H9 (cell line): Measurements from ENCODE around the gene RGP1. TPM values are rescaled to one million over a fixed set of nuclear protein-coding genes. Genes with fewer than 3 reads are reported as not detected.

ENCODE experiments used
- DNase-seq: peaks from one replicate; pipeline ENCODE4 v3.0.0-alpha.2; 2017
- H2AFZ ChIP-seq: one replicate; pipeline ENCODE4 v1.6.1; 2013; ENCODE audit warnings: mild to moderate bottlenecking, low read length, control low read depth, moderate library complexity
- H2AK5ac ChIP-seq: 2 replicates; pipeline ENCODE4 v1.6.1; 2013; ENCODE audit warnings: low read length, control low read depth, mixed read lengths; ENCODE audit not compliant: insufficient read length
- H2BK120ac ChIP-seq: one replicate; pipeline ENCODE4 v1.6.1; 2013; ENCODE audit warnings: low read depth, mild to moderate bottlenecking, low read length, control low read depth, inconsistent platforms; ENCODE audit not compliant: poor library complexity, severe bottlenecking
- H2BK12ac ChIP-seq: 2 replicates; pipeline ENCODE4 v1.6.1; 2013; ENCODE audit warnings: low read length, control low read depth, mixed read lengths, low read depth; ENCODE audit not compliant: insufficient read length
- H2BK15ac ChIP-seq: 2 replicates; pipeline ENCODE4 v1.6.1; 2013; ENCODE audit warnings: low read depth, low read length, control low read depth
- H2BK20ac ChIP-seq: one replicate; pipeline ENCODE4 v1.6.1; 2013; ENCODE audit warnings: low read depth, mild to moderate bottlenecking, low read length, control low read depth, inconsistent platforms; ENCODE audit not compliant: poor library complexity, severe bottlenecking
- H2BK5ac ChIP-seq: 2 replicates; pipeline ENCODE4 v1.6.1; 2013; ENCODE audit warnings: low read length, control low read depth, mixed read lengths; ENCODE audit not compliant: insufficient read length
- H3K14ac ChIP-seq: 2 replicates; pipeline ENCODE4 v1.6.1; 2013; ENCODE audit warnings: low read length, control low read depth; ENCODE audit not compliant: insufficient read depth
- H3K18ac ChIP-seq: 2 replicates; pipeline ENCODE4 v1.6.1; 2013; ENCODE audit warnings: low read depth, mild to moderate bottlenecking, mixed read lengths, low read length, control low read depth; ENCODE audit not compliant: insufficient read length
- H3K23ac ChIP-seq: 2 replicates; pipeline ENCODE4 v1.6.1; 2013; ENCODE audit warnings: low read length, control low read depth, mixed read lengths, low read depth; ENCODE audit not compliant: insufficient read length
- H3K23me2 ChIP-seq: 2 replicates; pipeline ENCODE4 v1.6.1; 2013; ENCODE audit warnings: low read depth, mild to moderate bottlenecking, mixed read lengths, low read length, control low read depth; ENCODE audit not compliant: insufficient read length, poor library complexity, severe bottlenecking
- H3K27ac ChIP-seq: 2 replicates; pipeline ENCODE4 v1.5.1; 2013; ENCODE audit warnings: low read length, control low read depth, mixed read lengths, low read depth; ENCODE audit not compliant: insufficient read length
- H3K27me3 ChIP-seq: 2 replicates; pipeline ENCODE4 v1.6.1; 2013; ENCODE audit warnings: low read length, control low read depth, inconsistent platforms; ENCODE audit not compliant: insufficient read depth
- H3K4ac ChIP-seq: 2 replicates; pipeline ENCODE4 v1.6.1; 2013; ENCODE audit warnings: low read depth, mild to moderate bottlenecking, control low read depth, inconsistent platforms, low read length, moderate library complexity
- H3K4me1 ChIP-seq: 2 replicates; pipeline ENCODE4 v1.6.1; 2013; ENCODE audit warnings: low read length, control low read depth, inconsistent platforms; ENCODE audit not compliant: insufficient read depth
- H3K4me2 ChIP-seq: 2 replicates; pipeline ENCODE4 v1.6.1; 2013; ENCODE audit warnings: low read length, control low read depth, mixed read lengths; ENCODE audit not compliant: insufficient read length, insufficient read depth
- H3K56ac ChIP-seq: 2 replicates; pipeline ENCODE4 v1.6.1; 2013; ENCODE audit warnings: low read depth, mild to moderate bottlenecking, mixed read lengths, low read length, control low read depth; ENCODE audit not compliant: insufficient read length
- H3K79me1 ChIP-seq: 2 replicates; pipeline ENCODE4 v1.6.1; 2013; ENCODE audit warnings: low read depth, mild to moderate bottlenecking, moderate library complexity, low read length, control low read depth, inconsistent platforms; ENCODE audit not compliant: insufficient read depth, poor library complexity, severe bottlenecking
- H3K79me2 ChIP-seq: 2 replicates; pipeline ENCODE4 v1.6.1; 2013; ENCODE audit warnings: low read length, control low read depth, inconsistent platforms; ENCODE audit not compliant: insufficient read depth
- H3K9ac ChIP-seq: 2 replicates; pipeline ENCODE4 v1.6.1; 2013; ENCODE audit warnings: low read length, control low read depth, mixed read lengths; ENCODE audit not compliant: insufficient read length; ENCODE audit errors: extremely low read depth
- H3K9me3 ChIP-seq: one replicate; pipeline ENCODE4 v1.6.1; 2013; ENCODE audit warnings: low read depth, low read length, inconsistent platforms; ENCODE audit not compliant: control insufficient read depth
- H3T11ph ChIP-seq: one replicate; pipeline ENCODE4 v1.6.1; 2013; ENCODE audit warnings: mild to moderate bottlenecking, low read length, control low read depth, inconsistent platforms
- H4K20me1 ChIP-seq: one replicate; pipeline ENCODE4 v1.6.1; 2013; ENCODE audit not compliant: control insufficient read depth, insufficient read length, insufficient read depth
- H4K5ac ChIP-seq: 2 replicates; pipeline ENCODE4 v1.6.1; 2013; ENCODE audit warnings: low read depth, mild to moderate bottlenecking, mixed read lengths, low read length, control low read depth; ENCODE audit not compliant: insufficient read length
- H4K8ac ChIP-seq: replicated peaks from 2 replicates; pipeline ENCODE4 v1.6.1; 2013; ENCODE audit warnings: low read length, control low read depth, mixed read lengths, low read depth; ENCODE audit not compliant: insufficient read length
- H4K91ac ChIP-seq: 2 replicates; pipeline ENCODE4 v1.6.1; 2013; ENCODE audit warnings: low read depth, mild to moderate bottlenecking, moderate library complexity, mixed read lengths, low read length, control low read depth; ENCODE audit not compliant: insufficient read length
- H3K27ac Mint-ChIP-seq, 3 experiments: 2 replicates in 2 of 3; 3 replicates in 1 of 3; pipeline ENCODE4 v1.8.0; 2020 to 2021; ENCODE audit warnings: mixed read lengths in 3 of 3, mild to moderate bottlenecking in 1 of 3, moderate library complexity in 1 of 3
- H3K27me3 Mint-ChIP-seq: 2 replicates; pipeline ENCODE4 v1.8.0; 2021; ENCODE audit warnings: low read depth, mild to moderate bottlenecking, moderate library complexity, mixed read lengths
- H3K36me3 Mint-ChIP-seq, 3 experiments: 2 replicates in 2 of 3; 3 replicates in 1 of 3; pipeline ENCODE4 v1.8.0; 2020 to 2021; ENCODE audit warnings: low read depth in 3 of 3, mixed read lengths in 3 of 3; ENCODE audit not compliant: insufficient read depth in 1 of 3
- H3K4me1 Mint-ChIP-seq, 2 experiments: 2 replicates each; pipeline ENCODE4 v1.8.0; 2020; ENCODE audit warnings: mixed read lengths in 2 of 2
- H3K4me3 Mint-ChIP-seq, 2 experiments: 2 replicates in 1 of 2; 3 replicates in 1 of 2; pipeline ENCODE4 v1.8.0; 2020 to 2021; ENCODE audit warnings: mild to moderate bottlenecking in 2 of 2, mixed read lengths in 2 of 2, moderate library complexity in 1 of 2
- H3K9me3 Mint-ChIP-seq, 2 experiments: 2 replicates in 1 of 2; 3 replicates in 1 of 2; pipeline ENCODE4 v1.8.0; 2020; ENCODE audit warnings: mild to moderate bottlenecking in 2 of 2, mixed read lengths in 2 of 2, moderate library complexity in 1 of 2
- WGBS: extraction: QIAGEN DNeasy Blood & Tissue Kit; methylation state at CpG from one replicate; pipeline ENCODE4 v1.1.7; 2013; ENCODE audit warnings: missing lambda C conversion rate, low lambda C conversion rate, mixed read lengths; ENCODE audit not compliant: insufficient read length; ENCODE audit errors: extremely low coverage; 5-methylcytosine and 5-hydroxymethylcytosine counted together
- total RNA-seq: library from RNA; stranded (reverse); gene quantifications from 2 replicates; pipeline ENCODE4 v1.2.1, GENCODE V29; 2021
- TF ChIP-seq, protein P1 (sequence below): fragments of 200-600 bp; sonication (generic); conservative IDR thresholded peaks from 3 replicates; pipeline ENCODE4 v1.8.0; 2021; ENCODE audit warnings: antibody characterized with exemption, mild to moderate bottlenecking

RGP1 gene
- total RNA-seq, 1 experiment from 2014 or later, result 25.7 TPM

DNA sequence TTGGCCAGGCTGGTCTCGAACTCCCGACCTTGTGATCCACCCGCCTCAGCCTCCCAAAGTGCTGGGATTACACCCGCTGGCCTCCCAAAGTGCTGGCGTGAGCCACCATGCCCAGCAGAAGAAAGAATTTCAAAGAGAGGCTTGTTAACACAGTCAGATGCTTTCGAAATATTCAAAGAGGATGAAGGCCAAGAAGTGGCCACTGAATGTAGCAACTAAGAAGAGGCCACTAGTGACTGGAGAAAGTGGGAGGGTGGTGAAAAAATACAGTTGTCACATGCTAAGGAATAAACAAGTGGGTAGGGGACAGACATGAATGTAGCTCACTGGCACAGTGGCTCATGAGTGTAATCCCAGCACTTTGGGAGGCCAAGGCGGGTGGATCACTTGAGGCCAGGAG lies 46.4 kb upstream of the RGP1 start:
- Histone ChIP-seq H3K79me2 (no peaks in the 10 kb centered on the region), H3T11ph (no peak overlapping the region), H3K23me2 (no peaks in the 10 kb centered on the region), H4K8ac (no peak overlapping the region), H3K9ac (no peak overlapping the region), H2BK15ac (no peak overlapping the region), H3K79me1 (no peaks in the 10 kb centered on the region), H3K4me2 (no peak overlapping the region), H4K5ac (no peak overlapping the region), H3K27ac (no peak overlapping the region), H2BK5ac (no peak overlapping the region), H3K18ac (no peak overlapping the region), H3K23ac (no peak overlapping the region), H2BK12ac (no peak overlapping the region), H2BK20ac (no peak overlapping the region), H4K20me1 (no peaks in the 10 kb centered on the region), H2AK5ac (no peak overlapping the region), H3K56ac (no peak overlapping the region), H3K4me1 (no peaks in the 10 kb centered on the region), H3K9me3 (no peaks in the 10 kb centered on the region), H2BK120ac (no peak overlapping the region), H2AFZ (no peak overlapping the region), H4K91ac (no peak overlapping the region), H3K4ac (no peak overlapping the region), H3K27me3 (no peaks in the 10 kb centered on the region), H3K14ac (no peak overlapping the region)
- no peaks in the 10 kb centered on the region for H3K4me1 Mint-ChIP-seq
- H3K36me3 Mint-ChIP-seq, result peaks cover 0 to 41% (median 35%) of the 10 kb centered on the region in 3 experiments
- no peak overlapping the region for H3K27ac Mint-ChIP-seq
- no CpG with 5 or more reads among the region's 7 CpGs for WGBS
- no peaks in the 10 kb centered on the region for H3K9me3 Mint-ChIP-seq
- no peak for DNase-seq
- TF ChIP-seq, protein P1, sequence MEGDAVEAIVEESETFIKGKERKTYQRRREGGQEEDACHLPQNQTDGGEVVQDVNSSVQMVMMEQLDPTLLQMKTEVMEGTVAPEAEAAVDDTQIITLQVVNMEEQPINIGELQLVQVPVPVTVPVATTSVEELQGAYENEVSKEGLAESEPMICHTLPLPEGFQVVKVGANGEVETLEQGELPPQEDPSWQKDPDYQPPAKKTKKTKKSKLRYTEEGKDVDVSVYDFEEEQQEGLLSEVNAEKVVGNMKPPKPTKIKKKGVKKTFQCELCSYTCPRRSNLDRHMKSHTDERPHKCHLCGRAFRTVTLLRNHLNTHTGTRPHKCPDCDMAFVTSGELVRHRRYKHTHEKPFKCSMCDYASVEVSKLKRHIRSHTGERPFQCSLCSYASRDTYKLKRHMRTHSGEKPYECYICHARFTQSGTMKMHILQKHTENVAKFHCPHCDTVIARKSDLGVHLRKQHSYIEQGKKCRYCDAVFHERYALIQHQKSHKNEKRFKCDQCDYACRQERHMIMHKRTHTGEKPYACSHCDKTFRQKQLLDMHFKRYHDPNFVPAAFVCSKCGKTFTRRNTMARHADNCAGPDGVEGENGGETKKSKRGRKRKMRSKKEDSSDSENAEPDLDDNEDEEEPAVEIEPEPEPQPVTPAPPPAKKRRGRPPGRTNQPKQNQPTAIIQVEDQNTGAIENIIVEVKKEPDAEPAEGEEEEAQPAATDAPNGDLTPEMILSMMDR, result no peak
- H3K27me3 Mint-ChIP-seq, result no peaks in the 10 kb centered on the region
- H3K4me3 Mint-ChIP-seq, result no peak overlapping the region
